ENCODE measurements around the gene TAC3. TPM values are rescaled to one million over a fixed set of nuclear protein-coding genes. Genes with fewer than 3 reads are reported as not detected.

The TAC3 gene
- not detected in 2 replicates for total RNA-seq

GRCh38 chr12:57016348-57016747 is at the start of gene TAC3:
Gene TAC3, minus strand, starts transcription at chr12:57016529. Its CDS starts 732 bp downstream, at chr12:57015797.

GRCh38 chr12:57049890-57050289 is 33.6 kb upstream of the TAC3 start, which contains the start of gene MYO1A:
Gene MYO1A, minus strand, starts transcription at chr12:57050129. Its CDS starts 1,806 bp downstream, at chr12:57048323.

GRCh38 chr12:57005980-57006808 is 10.1 kb downstream of the TAC3 start, which contains the start of gene ZBTB39:
Gene ZBTB39, minus strand, starts transcription at chr12:57006546. Its CDS starts 1,629 bp downstream, at chr12:57004917.

Other genes starting within 250 kb of the TAC3 start
- 0.08 TPM in 1 of 2 replicates, not detected in the other for gene SDR9C7, start 82.1 kb downstream of the TAC3 start, total RNA-seq
- gene RDH16, start 58.9 kb downstream of the TAC3 start, total RNA-seq, result under 0.01 and 0.56 TPM in 2 replicates
- 3.9 and 5.7 TPM in 2 replicates for gene ZBTB39, start 10.0 kb downstream of the TAC3 start, total RNA-seq
- under 0.01 TPM in 1 of 2 replicates, not detected in the other for gene MYO1A, start 33.6 kb upstream of the TAC3 start, total RNA-seq
- gene NEMP1, start 62.3 kb upstream of the TAC3 start, total RNA-seq, result 10.9 and 12.9 TPM in 2 replicates
- gene NAB2, start 72.6 kb upstream of the TAC3 start, total RNA-seq, result 46.2 and 46.7 TPM in 2 replicates
- gene STAT6, start 94.8 kb upstream of the TAC3 start, total RNA-seq, result 57.8 and 98.8 TPM in 2 replicates
- gene LRP1, start 112.0 kb upstream of the TAC3 start, total RNA-seq, result 129 and 234 TPM in 2 replicates
- not detected in 2 replicates for gene LRP1-AS, start 131.1 kb upstream of the TAC3 start, total RNA-seq
- gene NXPH4, start 200.3 kb upstream of the TAC3 start, total RNA-seq, result 3.4 and 7.5 TPM in 2 replicates
- gene SHMT2, start 213.2 kb upstream of the TAC3 start, total RNA-seq, result 276 and 355 TPM in 2 replicates
- gene STAC3, start 234.7 kb upstream of the TAC3 start, total RNA-seq, result 0.26 and 4.5 TPM in 2 replicates

Measured in epithelial cell of alveolus of lung (primary cell).